Kidney capillary endothelial cell (primary cell): ENCODE measurements around the gene TARS2.

ENCODE experiments used
- DNase-seq: peaks from one replicate; pipeline ENCODE4 v3.0.0-alpha.2; 2018; ENCODE audit warnings: low spot score

TARS2 gene

DNA sequence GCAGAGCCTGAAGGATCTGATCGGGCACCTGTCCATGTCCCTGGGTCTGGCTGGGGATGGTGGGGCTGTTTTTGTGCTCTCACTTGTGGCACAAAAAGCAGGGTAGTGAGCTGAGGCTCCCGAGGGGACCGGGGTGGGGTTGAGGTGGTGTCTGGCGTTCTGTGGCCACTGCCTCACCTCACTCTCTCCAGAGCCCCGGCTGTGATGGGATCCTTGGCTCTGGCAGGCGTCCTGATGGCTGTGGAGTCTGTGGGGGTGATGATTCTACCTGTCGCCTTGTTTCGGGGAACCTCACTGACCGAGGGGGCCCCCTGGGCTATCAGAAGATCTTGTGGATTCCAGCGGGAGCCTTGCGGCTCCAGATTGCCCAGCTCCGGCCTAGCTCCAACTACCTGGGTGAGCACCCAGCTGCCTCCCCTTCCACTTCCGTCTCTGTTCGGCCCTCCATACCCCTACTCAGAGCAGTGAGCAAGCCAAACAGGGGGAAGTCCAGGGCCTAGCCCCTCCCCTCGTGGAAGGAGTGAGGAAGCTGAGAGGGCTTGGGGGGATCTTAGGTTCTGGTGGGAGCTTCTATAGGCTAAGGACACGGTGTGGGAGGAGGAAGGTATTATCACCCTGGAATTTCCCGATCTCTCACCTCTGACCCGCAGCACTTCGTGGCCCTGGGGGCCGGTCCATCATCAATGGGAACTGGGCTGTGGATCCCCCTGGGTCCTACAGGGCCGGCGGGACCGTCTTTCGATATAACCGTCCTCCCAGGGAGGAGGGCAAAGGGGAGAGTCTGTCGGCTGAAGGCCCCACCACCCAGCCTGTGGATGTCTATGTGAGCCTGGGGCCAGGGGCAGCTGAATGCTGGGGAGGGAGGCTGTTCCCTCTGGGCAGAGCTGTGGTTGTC lies 69.0 kb downstream of the TARS2 start:
- no peak for DNase-seq

GRCh38 chr1:150557065-150557600 lies 69.9 kb downstream of the TARS2 start:
- no peak for DNase-seq
